GM12878 (cell line): Measurements from ENCODE around the gene MYO19. TPM values are rescaled to one million over a fixed set of nuclear protein-coding genes. Genes with fewer than 3 reads are reported as not detected.

Experiments
- ATAC-seq: fragments of 200-7000 bp; cut with Tn5 transposase; 3 replicates; pipeline ENCODE4 v1.9.1; 2020; ENCODE audit warnings: mild to moderate bottlenecking, moderate library complexity
- BruUV-seq: library from RNA; stranded (reverse); fragments of 400-500 nt; replicated peaks from 2 replicates; lab custom pipeline; 2021; lab: Mats Ljungman, UMichigan
- CTCF ChIA-PET: fragments of 300-600 bp; sonication (Branson Sonifier 250); formaldehyde crosslinking; extraction: SDS; loops from one replicate; lab custom pipeline; 2021; ENCODE audit warnings: inconsistent platforms; lab: Yijun Ruan, JAX
- POLR2A ChIA-PET: fragments of 350-600 bp; formaldehyde crosslinking; extraction: SDS; loops from one replicate; lab custom pipeline; 2021; ENCODE audit warnings: inconsistent platforms; lab: Charles Lee
- RAD21 ChIA-PET: fragments of 300-600 bp; sonication (Branson Sonifier 250); formaldehyde crosslinking; loops from one replicate; lab custom pipeline; 2023; ENCODE audit warnings: antibody characterized with exemption; ENCODE audit not compliant: unreplicated experiment; lab: Charles Lee
- SMC1A ChIA-PET: fragments of 300-600 bp; sonication (Branson Sonifier 250); formaldehyde crosslinking; loops from one replicate; lab custom pipeline; 2023; ENCODE audit not compliant: unreplicated experiment, uncharacterized antibody; lab: Charles Lee
- DNase-seq: peaks from one replicate; pipeline ENCODE4 v3.0.0-alpha.2; 2011; ENCODE audit warnings: low read depth, low spot score
- FAIRE-seq: peaks from 3 replicates; lab custom pipeline; 2011; peaks lifted over from hg19 to GRCh38; lab: Jason Lieb, UNC
- H2AFZ ChIP-seq: 2 replicates; pipeline ENCODE4 v1.6.0; 2011; ENCODE audit warnings: low read depth, low read length, control low read depth; ENCODE audit not compliant: control insufficient read depth
- H3K27ac ChIP-seq: 2 replicates; pipeline ENCODE4 v1.5.1; 2011; ENCODE audit warnings: control low read depth; ENCODE audit not compliant: control insufficient read depth, insufficient read depth
- H3K27me3 ChIP-seq, 2 experiments: replicated peaks in 1 of 2; 2 replicates each; pipeline versions ENCODE4 v1.6.0 to v1.6.1; 2011; ENCODE audit warnings: low read length in 1 of 2; ENCODE audit not compliant: control insufficient read depth in 2 of 2, insufficient read depth in 2 of 2
- H3K36me3 ChIP-seq, 2 experiments: 2 replicates each; pipeline ENCODE4 v1.5.1; 2011; ENCODE audit warnings: low read length in 1 of 2; ENCODE audit not compliant: control insufficient read depth in 2 of 2, insufficient read depth in 2 of 2
- H3K4me1 ChIP-seq: 2 replicates; pipeline ENCODE4 v1.6.1; 2011; ENCODE audit warnings: mild to moderate bottlenecking, low read length, moderate library complexity, mixed read lengths; ENCODE audit not compliant: control insufficient read depth, insufficient read depth
- H3K4me2 ChIP-seq: 2 replicates; pipeline ENCODE4 v1.6.0; 2011; ENCODE audit warnings: control low read depth; ENCODE audit not compliant: control insufficient read depth, insufficient read depth
- H3K4me3 ChIP-seq: fragments of 200-600 bp; sonication (generic); 2 replicates; pipeline ENCODE4 v1.5.1; 2016
- H3K79me2 ChIP-seq: 2 replicates; pipeline ENCODE4 v1.6.0; 2011; ENCODE audit warnings: low read length; ENCODE audit not compliant: control insufficient read depth, insufficient read depth
- H3K9ac ChIP-seq: 2 replicates; pipeline ENCODE4 v1.8.0; 2011; ENCODE audit warnings: low read length, control low read depth, mixed read lengths; ENCODE audit not compliant: control insufficient read depth, insufficient read depth
- H3K9me3 ChIP-seq: replicated peaks from 3 replicates; pipeline ENCODE4 v1.5.1; 2011; ENCODE audit warnings: mild to moderate bottlenecking, low read length; ENCODE audit not compliant: control insufficient read depth, insufficient read depth
- H4K20me1 ChIP-seq: 2 replicates; pipeline ENCODE4 v1.6.0; 2011; ENCODE audit not compliant: control insufficient read depth, insufficient read depth
- CBX5 ChIP-seq: sonication (generic); IDR thresholded peaks from 2 replicates; pipeline ENCODE4 v1.6.1; 2016; ENCODE audit warnings: low read depth, moderate library complexity, mild to moderate bottlenecking, inconsistent platforms
- CHD2 ChIP-seq: IDR thresholded peaks from 2 replicates; pipeline ENCODE4 v1.6.1; 2011; ENCODE audit warnings: low read depth, low read length, improper control_type of control experiment, borderline replicate concordance
- CREM ChIP-seq: IDR thresholded peaks from 2 replicates; pipeline ENCODE4 v1.6.1; 2014; ENCODE audit warnings: antibody characterized with exemption, low read depth
- DPF2 ChIP-seq: fragments of 450-650 bp; IDR thresholded peaks from 2 replicates; pipeline ENCODE4 v1.6.1; 2017; ENCODE audit warnings: mild to moderate bottlenecking
- ELK1 ChIP-seq: IDR thresholded peaks from 2 replicates; pipeline ENCODE4 v1.6.1; 2012; ENCODE audit warnings: low read depth, low read length, improper control_type of control experiment
- EP300 ChIP-seq, 2 experiments: fragments of 150-350 bp in 1 of 2; IDR thresholded peaks; 2 replicates each; pipeline ENCODE4 v1.6.1; 2011 to 2012; ENCODE audit warnings: low read depth in 2 of 2, low read length in 2 of 2, borderline replicate concordance in 1 of 2, improper control_type of control experiment in 1 of 2, inconsistent platforms in 1 of 2; ENCODE audit not compliant: control insufficient read depth in 1 of 2
- IKZF2 ChIP-seq, 2 experiments: fragments of 450-650 bp; IDR thresholded peaks; 2 replicates each; pipeline ENCODE4 v1.6.1; 2017; ENCODE audit warnings: mild to moderate bottlenecking in 2 of 2, moderate library complexity in 2 of 2
- LARP7 ChIP-seq: fragments of 450-650 bp; IDR thresholded peaks from 2 replicates; pipeline ENCODE4 v1.6.1; 2017; ENCODE audit warnings: mild to moderate bottlenecking
- MYC ChIP-seq: IDR thresholded peaks from 2 replicates; pipeline ENCODE4 v1.6.1; 2011; ENCODE audit warnings: mild to moderate bottlenecking, low read length, moderate library complexity, inconsistent platforms; ENCODE audit not compliant: insufficient read depth, insufficient replicate concordance, insufficient read length, severe bottlenecking
- NFIC ChIP-seq: IDR thresholded peaks from 2 replicates; pipeline ENCODE4 v1.6.1; 2012; ENCODE audit warnings: low read depth, mild to moderate bottlenecking, inconsistent platforms, low read length, moderate library complexity
- PAX8 ChIP-seq: fragments of 450-650 bp; IDR thresholded peaks from 2 replicates; pipeline ENCODE4 v1.6.1; 2017; ENCODE audit warnings: mild to moderate bottlenecking, moderate library complexity
- POLR2A ChIP-seq: IDR thresholded peaks from 2 replicates; pipeline ENCODE4 v1.6.1; 2011; ENCODE audit warnings: low read depth, mild to moderate bottlenecking, low read length
- RELB ChIP-seq: fragments of 450-650 bp; IDR thresholded peaks from 2 replicates; pipeline ENCODE4 v1.6.1; 2017; ENCODE audit warnings: low read depth, mild to moderate bottlenecking, moderate library complexity
- SIN3A ChIP-seq: IDR thresholded peaks from 2 replicates; pipeline ENCODE4 v1.6.1; 2012; ENCODE audit warnings: low read depth, low read length, improper control_type of control experiment
- TCF12 ChIP-seq: IDR thresholded peaks from 2 replicates; pipeline ENCODE4 v1.6.1; 2011; ENCODE audit warnings: low read depth, mild to moderate bottlenecking, low read length
- WRNIP1 ChIP-seq: IDR thresholded peaks from 2 replicates; pipeline ENCODE4 v1.6.1; 2011; ENCODE audit warnings: low read depth, low read length, improper control_type of control experiment, borderline replicate concordance
- ZNF592 ChIP-seq: fragments of 450-650 bp; IDR thresholded peaks from 2 replicates; pipeline ENCODE4 v1.6.1; 2017; ENCODE audit warnings: mild to moderate bottlenecking, moderate library complexity
- in situ Hi-C: fragments of 300-500 bp; cut with MboI; formaldehyde crosslinking; loops from 9 replicates; pipeline ENCODE4 v1.14.3; 2018; ENCODE audit warnings: mixed read lengths
- intact Hi-C: fragments of 100-400 bp; cut with micrococcal nuclease; formaldehyde crosslinking; loops from one replicate; pipeline ENCODE4 v1.14.2; 2022; ENCODE audit not compliant: unreplicated experiment
- polyA plus RNA-seq, 11 experiments: library from polyadenylated mRNA; depleted of rRNA in 4 of 11; unstranded in 6 of 11; stranded (reverse) in 5 of 11; fragments of >200 nt; fragmentation: Nextera tagmentation in 4 of 11; fragmentation: Illumina TruSeq in 1 of 11; extraction: Ambion mirVana in 4 of 11; extraction: Trizol in 1 of 11; gene quantifications; 1 replicate in 1 of 11; 2 replicates in 10 of 11; pipeline versions ENCODE4 v1.2.1 to v1.2.3, GENCODE V29; 2011 to 2016; ENCODE audit warnings: inconsistent platforms in 2 of 11, missing spikeins in 2 of 11, low read depth in 1 of 11
- total RNA-seq, 4 experiments: library from RNA; depleted of rRNA in 3 of 4; stranded (reverse); fragments of >200 nt in 3 of 4; fragmentation: Illumina TruSeq in 1 of 4; extraction: Trizol in 1 of 4; gene quantifications; 2 replicates each; pipeline versions ENCODE4 v1.2.1 to v1.2.3, GENCODE V29; 2013 to 2021

Gene MYO19
- total and polyA plus RNA-seq, 10 of the 15 experiments (the other 5 are each of a cell fraction or from before 2014, with no cell fraction given) = 11.4 to 103 (median 67.1) TPM

- no peak for TF ChIP-seq ELK1
- no peak for TF ChIP-seq ZNF592
- TF ChIP-seq DPF2 = no peak
- no peak for TF ChIP-seq SIN3A
- no peak for TF ChIP-seq EP300 (IDR thresholded peaks at IDR 0.05; ENCODE audit: borderline replicate concordance in 1 of 2, control insufficient read depth in 1 of 2, low read depth in 2 of 2, low read length in 2 of 2)
- no peak for TF ChIP-seq LARP7
Measured at GRCh38 chr17:36532435-36532975, 2.2 kb downstream of the MYO19 start (continued).

GRCh38 chr17:36529121-36529520 lies 5.5 kb downstream of the MYO19 start:
- Histone ChIP-seq H3K27ac (no peak overlapping the region), H3K27me3 (no peaks in the 10 kb centered on the region), H3K4me3 (no peak overlapping the region), H3K79me2 (peaks cover 12% of the 10 kb centered on the region), H3K9ac (no peak overlapping the region), H2AFZ (no peak overlapping the region), H4K20me1 (no peaks in the 10 kb centered on the region), H3K4me2 (no peak overlapping the region), H3K4me1 (peaks cover 9% of the 10 kb centered on the region), H3K9me3 (no peaks in the 10 kb centered on the region), H3K36me3 (peaks cover 15 to 22% of the 10 kb centered on the region in 2 experiments)
- no TSS peak for BruUV-seq
- no peak for FAIRE-seq
- no peak for DNase-seq
- no peak for ATAC-seq
- ChIA-PET RAD21 (no interaction called here), CTCF (interaction anchor here (1.5 kb wide), 1 partner anchor 9 kb away, joined by 4 read pairs; no protein-coding TSS in a partner anchor), POLR2A (interaction anchor here (1.4 kb wide), 1 partner anchor 41 kb away, joined by 3 read pairs; no protein-coding TSS in a partner anchor), SMC1A (no interaction called here)
- in situ Hi-C loops = no loop called here
- TF ChIP-seq NFIC (no peak), POLR2A (no peak), PAX8 (no peak), RELB (no peak), CHD2 (no peak), WRNIP1 (no peak), MYC (no peak), CBX5 (no peak), IKZF2 (IDR thresholded peaks at IDR 0.05) (no peak), TCF12 (no peak), CREM (no peak)
- intact Hi-C loops = no loop called here
